Measurements from ENCODE around the gene MAML3.

The MAML3 gene

DNA sequence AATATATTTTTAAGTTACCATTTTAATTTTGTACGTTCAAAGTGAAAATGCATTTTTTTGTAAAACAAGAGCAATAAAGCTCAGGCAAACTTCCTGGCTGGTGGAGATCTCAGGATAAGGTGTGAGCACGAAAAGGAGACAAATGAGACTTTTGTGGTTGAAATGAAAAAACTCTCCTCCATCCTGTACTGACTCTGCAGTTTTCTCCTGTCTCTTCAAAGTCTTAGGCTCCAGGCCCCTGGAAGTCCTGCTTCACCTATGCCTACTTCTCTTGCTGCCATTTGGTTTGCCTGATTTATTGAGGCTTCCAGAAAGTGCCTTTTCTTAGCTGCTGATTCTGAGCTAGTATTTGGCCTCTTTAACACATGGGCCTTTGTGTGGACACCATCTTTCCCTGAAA is 77.7 kb downstream of the MAML3 start:
- no peak for DNase-seq (ENCODE audit: low read depth, low spot score)

GRCh38 chr4:140071806-140072205 is 82.2 kb downstream of the MAML3 start:
- DNase-seq (ENCODE audit: low read depth, low spot score): no peak

DNA sequence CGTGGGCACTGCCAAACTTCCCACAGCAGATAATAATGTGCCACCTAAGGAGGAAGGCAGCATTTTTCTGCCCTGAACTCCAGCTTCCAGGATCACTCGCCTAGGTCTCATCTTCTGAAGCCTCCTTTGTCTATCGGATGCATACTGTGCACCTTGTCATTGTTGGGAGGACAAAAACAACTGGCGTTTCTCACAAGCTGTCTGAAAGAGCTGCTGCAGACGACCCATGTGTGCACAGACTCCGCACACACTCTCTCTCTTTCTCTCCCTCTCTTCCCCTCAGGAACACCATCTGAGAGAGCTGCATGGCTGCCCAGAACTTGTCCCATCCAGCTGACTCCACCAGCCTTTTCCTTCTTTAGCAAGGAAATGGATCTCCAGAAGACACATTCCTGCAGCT is 83.0 kb downstream of the MAML3 start:
- DNase-seq (ENCODE audit: low read depth, low spot score): no peak

- DNase-seq (ENCODE audit: low read depth, low spot score): no peak
Measured at GRCh38 chr4:140070366-140070765, 83.6 kb downstream of the MAML3 start.

GRCh38 chr4:140069066-140069465 is 84.9 kb downstream of the MAML3 start:
- DNase-seq (ENCODE audit: low read depth, low spot score): no peak

GRCh38 chr4:140068271-140068670 is 85.7 kb downstream of the MAML3 start:
- no peak for DNase-seq (ENCODE audit: low read depth, low spot score)

GRCh38 chr4:140066031-140066930 is 87.7 kb downstream of the MAML3 start:
- DNase-seq (ENCODE audit: low read depth, low spot score): no peak

DNA sequence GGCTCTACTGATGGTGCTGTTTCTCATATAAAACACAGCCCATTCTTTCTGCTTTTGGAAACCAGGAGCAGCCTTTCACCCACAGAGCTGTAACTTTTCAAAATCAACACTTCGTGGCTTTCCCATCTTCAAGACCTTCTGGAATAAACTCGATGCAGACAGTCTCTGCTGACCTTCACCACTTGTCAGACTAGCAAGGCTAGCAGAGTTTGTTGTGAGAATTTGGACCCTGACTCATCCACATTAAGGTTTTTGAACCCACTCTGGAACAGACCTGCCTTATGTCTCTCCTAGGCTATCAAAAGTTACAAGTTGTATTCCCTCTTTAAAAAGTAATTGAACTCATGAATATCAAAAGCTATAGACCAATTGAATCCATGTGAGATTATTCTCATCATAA is 88.6 kb downstream of the MAML3 start:
- no peak for DNase-seq (ENCODE audit: low read depth, low spot score)

GRCh38 chr4:140061659-140062289 is 92.2 kb downstream of the MAML3 start:
- DNase-seq (ENCODE audit: low read depth, low spot score): no peak

GRCh38 chr4:140061194-140061593 is 92.8 kb downstream of the MAML3 start:
- DNase-seq (ENCODE audit: low read depth, low spot score): no peak

GRCh38 chr4:140059159-140059558 is 94.8 kb downstream of the MAML3 start:
- DNase-seq (ENCODE audit: low read depth, low spot score): no peak

DNA sequence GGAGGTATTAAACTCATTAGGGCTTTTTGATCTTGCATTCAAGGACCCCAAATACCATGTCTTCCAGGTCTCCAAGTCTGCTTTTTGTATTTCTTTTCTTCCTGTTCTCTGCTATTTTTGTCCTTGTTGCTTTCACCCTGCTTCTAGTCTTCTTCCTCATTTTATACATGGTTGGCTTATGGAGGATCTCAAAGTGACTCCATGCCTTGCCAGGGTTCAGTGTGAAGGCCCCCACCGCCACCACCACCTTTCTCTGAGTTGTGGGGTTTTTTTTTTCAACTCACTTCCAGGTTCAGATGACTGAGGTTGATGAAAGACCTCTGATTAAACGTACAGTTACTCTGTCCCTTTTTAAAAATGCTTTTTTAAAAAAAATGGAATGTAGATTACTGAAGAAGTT is 96.3 kb downstream of the MAML3 start:
- no peak for DNase-seq (ENCODE audit: low read depth, low spot score)

DNA sequence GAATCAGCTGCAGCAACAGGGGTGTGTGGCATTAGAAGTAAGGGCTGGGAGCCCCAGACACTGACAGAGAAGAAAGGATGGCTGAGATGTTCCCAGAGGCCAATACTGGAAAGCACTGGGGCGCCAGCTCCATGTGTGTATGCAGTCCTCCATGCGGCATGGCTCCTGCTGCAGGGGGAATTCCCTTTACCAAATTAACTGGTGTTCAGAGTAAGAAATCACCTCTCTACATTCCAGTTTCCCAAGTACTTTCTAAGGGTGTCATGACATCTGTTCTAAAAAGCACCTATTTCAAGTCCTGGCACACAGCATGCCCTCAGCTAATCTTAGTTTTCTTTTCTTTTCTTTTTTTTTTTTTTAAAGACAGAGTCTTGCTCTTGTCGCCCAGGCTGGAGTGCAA is 98.0 kb downstream of the MAML3 start:
- no peak for DNase-seq (ENCODE audit: low read depth, low spot score)

DNA sequence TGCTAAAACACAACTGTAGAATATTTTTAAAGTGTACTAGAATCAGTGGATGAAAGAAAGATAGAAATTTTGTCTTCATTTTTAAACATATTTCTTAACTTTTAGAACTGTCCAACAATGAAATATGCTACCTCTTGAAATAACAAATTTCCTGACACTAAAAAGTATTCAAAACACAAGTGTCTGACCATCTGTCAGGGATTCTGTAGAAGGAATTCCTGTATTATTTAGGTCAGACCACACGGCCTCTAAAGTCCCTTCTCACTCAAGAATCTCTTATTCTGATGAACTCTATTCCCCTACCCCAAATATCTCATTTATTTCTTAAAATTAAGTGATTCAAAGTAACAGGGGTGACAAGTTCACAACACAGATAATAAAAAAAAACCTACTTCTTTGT is 99.1 kb downstream of the MAML3 start:
- no peak for DNase-seq (ENCODE audit: low read depth, low spot score)

DNA sequence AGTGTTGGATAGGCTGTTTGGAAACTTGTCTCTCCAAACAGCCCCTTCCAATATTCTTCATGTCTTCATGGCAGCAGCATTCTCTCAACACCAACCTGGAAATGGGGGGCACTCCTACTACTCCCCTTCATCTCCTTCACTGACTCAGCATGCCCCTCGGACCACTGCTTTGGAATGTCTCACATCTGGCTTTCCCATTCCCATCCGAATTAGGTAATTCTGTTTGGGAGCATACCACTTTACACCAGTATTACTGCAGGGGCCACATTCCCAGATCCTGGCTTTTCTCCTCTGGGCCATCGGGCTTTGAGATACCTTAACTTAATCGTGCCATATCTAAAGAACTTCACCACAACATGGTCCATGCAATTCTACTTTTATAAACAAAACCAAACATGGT is 100.8 kb downstream of the MAML3 start:
- no peak for DNase-seq (ENCODE audit: low read depth, low spot score)

DNA sequence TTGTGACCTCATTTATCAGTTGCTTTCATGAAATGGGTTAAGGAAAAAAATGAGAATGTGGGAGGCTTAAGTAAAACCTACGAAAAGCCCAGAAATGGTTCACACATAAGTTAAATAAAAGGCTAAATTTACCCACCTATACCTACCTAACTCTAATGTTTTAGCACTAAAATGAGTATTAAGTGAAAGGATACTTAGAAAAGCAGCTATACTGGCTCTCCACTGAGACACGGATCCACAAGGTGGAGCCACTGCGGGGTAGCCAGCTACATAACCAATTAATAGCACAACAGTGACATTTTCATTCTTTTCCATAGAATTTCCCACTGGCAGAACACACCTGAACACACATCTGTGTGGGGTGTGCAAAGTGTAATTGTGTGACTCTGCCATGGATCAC is 101.9 kb downstream of the MAML3 start:
- DNase-seq (ENCODE audit: low read depth, low spot score): no peak

GRCh38 chr4:140049849-140050637 is 103.9 kb downstream of the MAML3 start:
- DNase-seq (ENCODE audit: low read depth, low spot score): no peak

DNA sequence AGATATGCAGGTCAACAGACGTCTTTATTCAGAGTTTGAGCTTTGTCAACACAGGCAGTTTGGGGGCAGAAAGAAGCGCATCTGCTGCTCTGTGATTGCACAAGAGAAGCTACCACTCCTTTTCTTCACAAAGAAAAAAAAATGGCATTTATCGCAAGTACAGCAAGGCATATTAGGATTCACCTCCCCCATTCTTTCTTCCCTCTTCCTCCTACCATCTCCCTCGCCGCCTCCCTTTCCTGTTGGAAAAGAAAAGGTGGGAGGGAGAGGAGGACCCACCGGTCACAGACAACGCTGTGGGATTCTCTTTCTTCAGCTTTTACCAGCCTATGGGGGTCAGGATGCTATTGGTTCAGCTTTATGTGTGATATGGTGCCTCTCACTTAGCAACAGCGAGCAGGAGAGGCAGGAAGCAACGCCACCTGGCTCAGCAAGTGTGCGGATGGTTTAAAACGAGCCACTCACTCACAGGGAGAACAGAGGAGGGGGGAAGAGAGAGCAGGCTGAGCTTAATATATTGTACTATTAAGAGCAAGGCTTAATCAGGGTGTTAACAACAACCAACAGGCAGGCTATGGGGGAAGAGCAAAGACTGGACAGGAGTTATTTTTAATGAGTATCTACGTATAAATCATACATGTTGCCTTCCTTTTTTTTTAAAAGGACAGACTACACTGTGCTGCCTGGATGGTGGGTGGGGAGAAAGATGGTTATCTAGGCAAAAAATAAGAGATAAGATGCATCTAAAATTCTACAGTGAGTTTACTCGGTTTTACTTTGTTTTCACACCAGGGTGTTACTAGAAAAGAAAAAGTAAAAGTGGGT is 104.7 kb downstream of the MAML3 start:
- no peak for DNase-seq (ENCODE audit: low read depth, low spot score)

DNA sequence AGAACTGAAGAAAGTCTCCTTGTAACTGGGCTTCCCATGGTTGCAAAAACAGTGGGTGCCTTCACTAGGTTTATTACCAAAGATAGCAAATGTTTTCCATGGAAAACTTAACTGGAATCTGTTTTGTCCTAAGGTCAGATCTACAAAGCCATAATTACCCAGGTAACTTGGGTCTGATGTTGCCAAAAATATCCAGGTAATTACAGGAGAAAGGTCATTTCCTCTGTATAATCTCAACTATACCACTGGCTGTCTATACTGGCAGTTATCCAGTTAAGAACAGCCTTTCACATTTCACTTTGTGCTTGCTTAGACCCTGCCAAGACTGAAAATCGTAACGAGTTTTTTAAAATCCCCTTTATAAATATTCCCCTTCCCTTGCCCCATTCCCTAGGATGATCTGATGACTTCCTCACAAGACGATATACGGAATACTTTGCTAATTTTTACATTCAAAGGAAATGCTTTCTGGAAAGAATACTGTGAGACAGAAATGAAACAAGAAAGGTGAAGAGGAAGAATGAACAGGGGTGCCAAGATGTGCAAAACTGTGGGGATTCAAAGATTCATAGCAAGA is 105.5 kb downstream of the MAML3 start:
- no peak for DNase-seq (ENCODE audit: low read depth, low spot score)

DNA sequence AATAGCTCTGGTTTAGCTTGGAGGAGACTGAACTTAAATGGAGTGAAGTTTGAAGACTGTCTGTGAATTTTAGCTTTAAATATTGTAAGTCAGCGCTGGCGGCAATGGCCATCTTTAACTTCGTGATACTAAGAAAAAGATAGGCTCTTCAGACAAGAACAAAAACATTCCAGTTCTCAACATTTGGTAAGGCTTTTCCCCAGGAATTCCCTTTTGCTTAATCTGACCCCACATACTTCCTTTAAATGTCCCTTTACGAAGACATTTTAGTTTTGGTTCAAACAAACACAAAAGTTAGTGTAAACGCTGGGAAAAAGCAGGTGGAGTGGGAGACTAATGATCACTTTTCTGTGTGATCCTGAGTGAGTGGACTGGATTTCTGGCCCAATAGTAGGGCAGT is 106.2 kb downstream of the MAML3 start:
- DNase-seq (ENCODE audit: low read depth, low spot score): no peak

GRCh38 chr4:140047017-140047640 is 106.9 kb downstream of the MAML3 start:
- DNase-seq (ENCODE audit: low read depth, low spot score): no peak

Measured in activated CD4-positive, CD25-positive, alpha-beta regulatory T cell treated with anti-CD3 and anti-CD28 coated beads, Interleukin-2, amount 50 U/mL, for 16 hours (primary cell).